Astrocyte of the spinal cord (primary cell): ENCODE measurements around the gene ZNF831.

Experiments
- DNase-seq: peaks from one replicate; pipeline ENCODE4 v3.0.0; 2011; ENCODE audit warnings: low read depth, low spot score
- H3K4me3 ChIP-seq: 2 replicates; pipeline ENCODE4 v1.5.1; 2011; ENCODE audit warnings: low read depth, mild to moderate bottlenecking, low read length, moderate library complexity
- in situ Hi-C: cut with HindIII; loops from 2 replicates; pipeline ENCODE4 v1.10.0; 2017; ENCODE audit warnings: low sequenced_read_pairs
- TF ChIP-seq, protein P1 (sequence below): IDR thresholded peaks from 2 replicates; pipeline ENCODE4 v1.5.1; 2012; ENCODE audit warnings: low read depth, mild to moderate bottlenecking, low read length, inconsistent platforms

ZNF831 gene

DNA sequence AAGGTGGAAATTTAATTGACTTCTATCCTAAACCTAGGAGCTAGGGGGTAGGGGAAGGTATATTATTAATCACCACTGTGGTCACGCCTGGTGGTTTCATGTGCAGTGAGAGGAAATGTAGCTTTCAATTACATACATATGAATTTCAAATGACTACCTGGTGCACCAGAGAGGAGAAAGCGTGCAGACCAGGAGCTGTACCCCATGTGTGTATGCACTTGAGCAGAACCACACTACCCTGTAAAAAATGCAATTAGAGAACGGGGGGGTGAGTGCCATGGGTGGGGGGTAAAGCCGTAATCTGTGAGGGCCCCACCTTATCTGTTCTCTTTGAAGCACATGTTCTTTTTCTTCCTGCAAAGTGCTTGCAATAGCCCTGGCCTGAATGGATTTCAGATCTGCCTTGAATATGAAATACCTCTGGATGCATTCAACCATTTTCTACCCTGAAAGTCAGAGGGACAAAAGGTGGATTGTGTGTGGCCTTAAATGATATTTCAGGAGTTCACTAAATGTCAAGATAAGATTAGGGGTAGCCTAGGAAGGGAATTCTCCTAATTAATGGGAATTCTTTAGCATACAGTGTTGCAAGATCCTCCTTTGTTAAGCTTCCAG, 105.9 kb downstream of the ZNF831 start:
- TF ChIP-seq, protein P1, sequence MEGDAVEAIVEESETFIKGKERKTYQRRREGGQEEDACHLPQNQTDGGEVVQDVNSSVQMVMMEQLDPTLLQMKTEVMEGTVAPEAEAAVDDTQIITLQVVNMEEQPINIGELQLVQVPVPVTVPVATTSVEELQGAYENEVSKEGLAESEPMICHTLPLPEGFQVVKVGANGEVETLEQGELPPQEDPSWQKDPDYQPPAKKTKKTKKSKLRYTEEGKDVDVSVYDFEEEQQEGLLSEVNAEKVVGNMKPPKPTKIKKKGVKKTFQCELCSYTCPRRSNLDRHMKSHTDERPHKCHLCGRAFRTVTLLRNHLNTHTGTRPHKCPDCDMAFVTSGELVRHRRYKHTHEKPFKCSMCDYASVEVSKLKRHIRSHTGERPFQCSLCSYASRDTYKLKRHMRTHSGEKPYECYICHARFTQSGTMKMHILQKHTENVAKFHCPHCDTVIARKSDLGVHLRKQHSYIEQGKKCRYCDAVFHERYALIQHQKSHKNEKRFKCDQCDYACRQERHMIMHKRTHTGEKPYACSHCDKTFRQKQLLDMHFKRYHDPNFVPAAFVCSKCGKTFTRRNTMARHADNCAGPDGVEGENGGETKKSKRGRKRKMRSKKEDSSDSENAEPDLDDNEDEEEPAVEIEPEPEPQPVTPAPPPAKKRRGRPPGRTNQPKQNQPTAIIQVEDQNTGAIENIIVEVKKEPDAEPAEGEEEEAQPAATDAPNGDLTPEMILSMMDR: no peak
- no peak overlapping the region for H3K4me3 ChIP-seq
- in situ Hi-C loops: no loop called here
- DNase-seq: no peak

DNA sequence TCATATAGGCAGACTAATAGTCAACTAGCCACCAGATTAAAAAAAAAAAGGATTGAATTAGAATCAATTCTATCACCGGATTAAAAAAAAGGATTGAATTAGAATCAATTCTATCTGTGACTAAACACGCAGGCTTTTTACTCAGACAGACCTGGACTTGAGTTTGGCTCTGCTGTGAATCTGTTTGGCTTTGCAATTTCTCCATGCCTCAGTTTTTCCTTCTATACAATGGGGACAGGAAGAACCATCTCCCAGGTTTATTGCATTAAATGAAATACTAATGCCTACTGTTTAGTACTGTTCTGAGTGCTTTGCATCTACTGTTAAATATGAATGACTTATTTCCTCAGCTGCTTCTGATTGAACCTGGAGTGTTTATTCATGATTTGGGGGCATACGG, 106.8 kb downstream of the ZNF831 start:
- no peak for DNase-seq
- H3K4me3 ChIP-seq: no peak overlapping the region
- TF ChIP-seq, protein P1: no peak
- in situ Hi-C loops: no loop called here

DNA sequence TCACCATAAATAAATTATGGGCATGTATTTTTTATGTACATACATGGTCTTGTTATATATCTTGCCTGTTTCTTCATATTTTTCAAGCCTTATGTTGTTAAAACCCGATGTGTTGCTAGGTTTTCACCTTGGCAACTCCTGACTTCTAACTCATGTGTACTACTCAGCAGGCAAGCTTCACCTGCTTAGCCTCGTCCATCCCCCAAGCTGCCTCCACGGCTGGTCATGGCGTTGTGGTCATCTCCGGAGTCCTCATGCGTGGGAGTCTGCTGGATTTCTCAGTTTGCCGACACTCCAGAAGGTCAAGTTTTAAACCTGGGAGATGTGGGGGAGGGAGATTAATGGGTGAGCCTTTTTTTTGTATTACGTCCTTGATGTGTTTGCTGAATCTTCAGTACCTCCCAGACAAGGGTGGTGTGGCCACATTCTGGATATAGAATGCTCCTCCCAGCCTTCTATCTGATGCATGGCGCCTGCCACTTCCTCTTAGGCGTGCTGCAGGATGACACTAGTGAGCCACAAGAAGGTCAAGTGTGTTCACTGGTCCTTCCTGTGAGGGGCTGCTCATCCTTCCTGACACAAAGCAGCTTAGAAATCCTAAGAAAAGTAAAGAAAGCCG, 110.2 kb downstream of the ZNF831 start:
- TF ChIP-seq, protein P1: no peak
- H3K4me3 ChIP-seq: no peak overlapping the region
- DNase-seq: no peak
- in situ Hi-C loops: no loop called here

DNA sequence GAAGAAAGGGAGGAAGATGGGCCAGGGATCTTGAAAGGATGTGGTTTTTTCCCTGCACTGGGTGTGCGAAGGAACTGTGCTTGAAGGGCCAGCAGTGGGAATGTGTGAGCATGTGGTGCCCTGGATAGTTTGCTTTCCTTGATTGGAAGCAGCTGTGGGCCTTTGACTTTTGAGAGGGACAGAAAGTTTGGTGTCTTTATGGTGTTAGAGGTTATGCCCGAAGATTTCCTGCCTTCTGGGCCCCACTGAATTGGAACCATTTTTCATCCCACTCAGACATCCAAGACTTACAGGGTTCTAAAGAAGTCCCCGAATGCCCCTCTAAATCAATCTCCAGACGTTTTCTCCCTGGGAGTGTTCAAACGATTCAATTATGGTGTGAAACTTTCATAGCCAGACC, 113.3 kb downstream of the ZNF831 start:
- TF ChIP-seq, protein P1: no peak
- H3K4me3 ChIP-seq: no peak overlapping the region
- in situ Hi-C loops: no loop called here
- DNase-seq: no peak

DNA sequence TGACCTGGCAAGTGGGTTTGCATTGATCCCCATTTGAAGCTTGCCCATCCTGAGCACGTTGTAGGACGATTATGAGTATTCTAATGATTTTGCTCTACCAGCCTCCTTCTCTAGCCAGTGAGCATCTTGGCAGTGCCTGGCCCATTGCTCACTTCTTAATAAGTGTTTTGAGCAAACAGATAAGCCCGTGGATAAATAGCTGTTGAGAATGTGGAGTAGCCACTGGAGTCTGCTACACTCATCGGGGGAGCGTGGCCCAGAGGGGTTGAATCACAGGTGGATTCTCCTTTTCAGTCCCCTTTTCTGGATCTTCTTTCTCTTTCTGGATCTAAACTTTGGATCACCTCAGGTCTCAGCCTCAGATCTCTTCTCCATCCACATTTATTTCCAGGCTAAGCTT, 120.8 kb downstream of the ZNF831 start:
- no peak overlapping the region for H3K4me3 ChIP-seq
- TF ChIP-seq, protein P1: no peak
- in situ Hi-C loops: no loop called here
- no peak for DNase-seq

DNA sequence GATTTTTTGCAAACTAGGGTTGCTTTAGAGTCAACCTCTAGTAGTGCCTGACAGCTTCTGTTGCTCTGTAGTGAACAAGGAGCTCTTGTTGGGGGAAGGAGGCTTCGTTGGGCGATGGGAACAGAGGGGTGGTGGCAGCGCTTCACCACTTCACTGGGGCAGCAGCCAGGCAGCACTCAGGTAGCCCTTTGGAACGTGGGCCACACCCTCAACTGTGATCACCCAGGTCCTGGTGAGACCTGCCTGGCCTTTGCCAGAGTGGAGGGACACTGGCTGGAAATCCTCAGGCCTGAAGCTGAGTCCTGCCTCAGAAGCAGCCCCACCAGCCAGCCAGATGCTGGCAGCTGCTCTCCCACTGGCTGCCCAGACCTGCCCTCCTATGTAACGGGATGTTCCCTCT, 126.4 kb downstream of the ZNF831 start:
- no peak overlapping the region for H3K4me3 ChIP-seq
- no peak for DNase-seq
- TF ChIP-seq, protein P1: no peak
- in situ Hi-C loops: no loop called here
